Measurements from ENCODE around the gene CCDC85C.

- TF ChIP-seq POLR2AphosphoS5 (IDR thresholded peaks at IDR 0.05; ENCODE audit: borderline replicate concordance, low read depth, low read length) (no peak), EZH2 (IDR thresholded peaks at IDR 0.05) (no peak)
Measured at GRCh38 chr14:99578541-99579101, 25.4 kb downstream of the CCDC85C start.

Measured in SK-N-MC (cell line).